A673 (cell line): ENCODE data around the gene RAP1GAP2.

Experiments
- CTCF ChIP-seq: fragments of 300-800, 200-600 bp; sonication (generic); conservative IDR thresholded peaks from 2 replicates; pipeline ENCODE4 v1.5.1; 2017; ENCODE audit warnings: low read depth, mild to moderate bottlenecking, antibody characterized with exemption, low read length, moderate library complexity, mixed read lengths
- EZH2 ChIP-seq: fragments of 200-600 bp; sonication (generic); IDR thresholded peaks from 2 replicates; pipeline ENCODE4 v1.6.1; 2017; ENCODE audit warnings: borderline replicate concordance, low read depth, mild to moderate bottlenecking, mixed read lengths, antibody characterized with exemption, low read length; ENCODE audit not compliant: poor library complexity, severe bottlenecking

- no peak for TF ChIP-seq CTCF
- no peak for TF ChIP-seq EZH2
Measured at GRCh38 chr17:2798678-2799077, 2.4 kb downstream of the RAP1GAP2 start.
